Bronchial epithelial cell (primary cell): ENCODE data around the gene GNB2. TPM values are rescaled to one million over a fixed set of nuclear protein-coding genes. Genes with fewer than 3 reads are reported as not detected.

Experiments
- DNase-seq: peaks from one replicate; pipeline ENCODE4 v3.0.0-alpha.2; 2010; ENCODE audit warnings: low read depth
- FAIRE-seq: peaks from 2 replicates; lab custom pipeline; 2011; peaks lifted over from hg19 to GRCh38; lab: Jason Lieb, UNC
- H3K27me3 ChIP-seq: 2 replicates; pipeline ENCODE4 v1.5.1; 2011; ENCODE audit warnings: low read length; ENCODE audit not compliant: control insufficient read depth, insufficient read depth
- H3K36me3 ChIP-seq: 2 replicates; pipeline ENCODE4 v1.5.1; 2011; ENCODE audit warnings: low read length; ENCODE audit not compliant: control insufficient read depth, insufficient read depth
- H3K4me3 ChIP-seq: 2 replicates; pipeline ENCODE4 v1.5.1; 2011; ENCODE audit warnings: mild to moderate bottlenecking, low read depth, low read length, control low read depth
- CTCF ChIP-seq: IDR thresholded peaks from 2 replicates; pipeline ENCODE4 v1.5.1; 2011; ENCODE audit warnings: mild to moderate bottlenecking, moderate library complexity, low read length, control low read depth, inconsistent platforms; ENCODE audit not compliant: insufficient read depth, severe bottlenecking
- total RNA-seq: library from RNA; depleted of rRNA; stranded (reverse); fragments of >200 nt; gene quantifications from 2 replicates; pipeline ENCODE4 v1.2.1, GENCODE V29; 2014

Gene GNB2
- total RNA-seq, 1 donor from 2014 or later = 66.1 TPM

GRCh38 chr7:100726996-100727761 is 53.6 kb downstream of the GNB2 start:
- TF ChIP-seq CTCF = no peak
- DNase-seq (peak; percentile 22), FAIRE-seq (no peak)
- Histone ChIP-seq H3K36me3 (no peaks in the 10 kb centered on the region), H3K27me3 (peaks cover 10% of the 10 kb centered on the region), H3K4me3 (no peak overlapping the region)

GRCh38 chr7:100728196-100728595 is 54.7 kb downstream of the GNB2 start:
- peaks cover 3% of the 10 kb centered on the region for H3K27me3 ChIP-seq
- no peaks in the 10 kb centered on the region for H3K36me3 ChIP-seq
- H3K4me3 ChIP-seq = no peak overlapping the region
- FAIRE-seq (no peak), DNase-seq (no peak)
- no peak for TF ChIP-seq CTCF

Other genes with a start within 250 kb of the GNB2 start
- gene ZCWPW1, start 245.0 kb upstream of the GNB2 start, total RNA-seq = 1.3 and 2.0 TPM in 2 replicates
- gene MEPCE, start 243.9 kb upstream of the GNB2 start, total RNA-seq = 18.7 and 20.7 TPM in 2 replicates
- gene PPP1R35, start 237.2 kb upstream of the GNB2 start, total RNA-seq = 32.8 and 34.2 TPM in 2 replicates
- 0.38 and 0.53 TPM in 2 replicates for gene SPACDR, start 209.5 kb upstream of the GNB2 start, total RNA-seq
- gene TSC22D4, start 194.5 kb upstream of the GNB2 start, total RNA-seq = 7.6 and 12.7 TPM in 2 replicates
- under 0.01 and 0.64 TPM in 2 replicates for gene NYAP1, start 189.8 kb upstream of the GNB2 start, total RNA-seq
- gene AGFG2, start 134.5 kb upstream of the GNB2 start, total RNA-seq = 1.3 and 2.3 TPM in 2 replicates
- not detected in 2 replicates for gene SAP25, start 99.8 kb upstream of the GNB2 start, total RNA-seq
- gene LRCH4, start 87.6 kb upstream of the GNB2 start, total RNA-seq = 3.9 and 8.2 TPM in 2 replicates
- 0.38 and 0.53 TPM in 2 replicates for gene FBXO24, start 87.4 kb upstream of the GNB2 start, total RNA-seq
- gene PCOLCE, start 71.4 kb upstream of the GNB2 start, total RNA-seq = 0.38 and 0.53 TPM in 2 replicates
- 1.8 and 1.9 TPM in 2 replicates for gene MOSPD3, start 61.2 kb upstream of the GNB2 start, total RNA-seq
- gene TFR2, start 32.2 kb upstream of the GNB2 start, total RNA-seq = 0.13 TPM in 1 of 2 replicates, not detected in the other
- not detected in 2 replicates for gene ACTL6B, start 17.3 kb upstream of the GNB2 start, total RNA-seq
- gene GIGYF1, start 20.5 kb downstream of the GNB2 start, total RNA-seq = 9.9 and 14.2 TPM in 2 replicates
- gene POP7, start 32.4 kb downstream of the GNB2 start, total RNA-seq = 33.8 and 40.8 TPM in 2 replicates
- not detected in 2 replicates for gene EPO, start 46.7 kb downstream of the GNB2 start, total RNA-seq
- not detected in 2 replicates for gene ZAN, start 59.9 kb downstream of the GNB2 start, total RNA-seq
- 104 and 153 TPM in 2 replicates for gene EPHB4, start 153.8 kb downstream of the GNB2 start, total RNA-seq
- 6.5 and 7.6 TPM in 2 replicates for gene SLC12A9, start 179.0 kb downstream of the GNB2 start, total RNA-seq
- 33.0 and 70.3 TPM in 2 replicates for gene TRIP6, start 193.6 kb downstream of the GNB2 start, total RNA-seq
- 26.9 and 29.3 TPM in 2 replicates for gene SRRT, start 201.4 kb downstream of the GNB2 start, total RNA-seq
- 4.2 and 4.7 TPM in 2 replicates for gene UFSP1, start 216.0 kb downstream of the GNB2 start, total RNA-seq
- gene ACHE, start 222.1 kb downstream of the GNB2 start, total RNA-seq = 0.13 TPM in 1 of 2 replicates, not detected in the other